K562 (cell line): Measurements from ENCODE around the gene TMEM234. TPM values are rescaled to one million over a fixed set of nuclear protein-coding genes. Genes with fewer than 3 reads are reported as not detected.

ENCODE experiments used
- BDP1 ChIP-seq: IDR thresholded peaks from 3 replicates; pipeline ENCODE4 v1.6.1; 2011; ENCODE audit not compliant: insufficient read length, insufficient read depth
- CHAMP1 ChIP-seq: fragments of 450-650 bp; IDR thresholded peaks from 2 replicates; pipeline ENCODE4 v1.6.1; 2016; ENCODE audit warnings: mild to moderate bottlenecking
- CREB1 ChIP-seq, 2 experiments: sonication (generic) in 1 of 2; formaldehyde crosslinking in 1 of 2; IDR thresholded peaks; 2 replicates each; pipeline versions ENCODE4 v1.6.1 to v1.8.0; 2012 to 2022; ENCODE audit warnings: inconsistent platforms in 1 of 2, mild to moderate bottlenecking in 1 of 2, missing genetic modification reagents in 1 of 2, moderate library complexity in 1 of 2
- E2F5 ChIP-seq: sonication (generic); formaldehyde crosslinking; IDR thresholded peaks from 2 replicates; pipeline ENCODE4 v1.8.0; 2022; ENCODE audit warnings: mild to moderate bottlenecking, missing genetic modification reagents
- FOXM1 ChIP-seq, 2 experiments: fragments of 450-650 bp in 1 of 2; sonication (generic) in 1 of 2; formaldehyde crosslinking in 1 of 2; IDR thresholded peaks; 2 replicates each; pipeline versions ENCODE4 v1.6.1 to v1.9.0; 2017 to 2022; ENCODE audit warnings: low read depth in 2 of 2, mild to moderate bottlenecking in 2 of 2, missing genetic modification reagents in 1 of 2, moderate library complexity in 1 of 2
- KDM1A ChIP-seq, 2 experiments: fragments of 450-650 bp; IDR thresholded peaks; 2 replicates each; pipeline ENCODE4 v1.6.1; 2016; ENCODE audit warnings: mild to moderate bottlenecking in 2 of 2
- LARP7 ChIP-seq: fragments of 450-650 bp; IDR thresholded peaks from 2 replicates; pipeline ENCODE4 v1.6.1; 2016
- MYC ChIP-seq, 2 experiments: fragments of 250-450 bp in 1 of 2; sonication (Bioruptor Pico) in 1 of 2; IDR thresholded peaks; 2 replicates each; pipeline versions ENCODE4 v1.5.1 to v1.6.1; 2012 to 2021; ENCODE audit warnings: low read depth in 2 of 2, borderline replicate concordance in 1 of 2, improper control_type of control experiment in 1 of 2, low read length in 1 of 2, mild to moderate bottlenecking in 1 of 2, moderate library complexity in 1 of 2
- TOE1 ChIP-seq, 2 experiments: fragments of 450-650 bp in 1 of 2; sonication (generic) in 1 of 2; formaldehyde crosslinking in 1 of 2; IDR thresholded peaks; 2 replicates each; pipeline versions ENCODE4 v1.7.1 to v1.8.0; 2016 to 2022; ENCODE audit warnings: borderline replicate concordance in 2 of 2, mild to moderate bottlenecking in 2 of 2, antibody characterized with exemption in 1 of 2, inconsistent platforms in 1 of 2, low read depth in 1 of 2, missing genetic modification reagents in 1 of 2, moderate library complexity in 1 of 2
- ZNF444 ChIP-seq: fragments of 250-450 bp; sonication (Bioruptor Pico); IDR thresholded peaks from 2 replicates; pipeline ENCODE4 v1.4.0; 2020; ENCODE audit warnings: mild to moderate bottlenecking, moderate library complexity
- ZNF511 ChIP-seq: sonication (generic); formaldehyde crosslinking; IDR thresholded peaks from 2 replicates; pipeline ENCODE4 v1.8.0; 2022; ENCODE audit warnings: mild to moderate bottlenecking, missing genetic modification reagents
- polyA plus RNA-seq, 8 experiments: library from polyadenylated mRNA; depleted of rRNA in 4 of 8; stranded (reverse) in 5 of 8; unstranded in 3 of 8; fragments of >200 nt; fragmentation: Nextera tagmentation in 2 of 8; fragmentation: Illumina TruSeq in 1 of 8; extraction: Ambion mirVana in 2 of 8; extraction: Trizol in 1 of 8; gene quantifications; 2 replicates each; pipeline versions ENCODE4 v1.2.1 to v1.2.3, GENCODE V29; 2011 to 2014; ENCODE audit warnings: inconsistent platforms in 1 of 8, missing spikeins in 1 of 8
- total RNA-seq, 7 experiments: library from RNA; depleted of rRNA in 6 of 7; stranded (reverse); fragments of >200 nt in 6 of 7; fragmentation: Illumina TruSeq in 2 of 7; extraction: Trizol in 2 of 7; gene quantifications; 2 replicates each; pipeline versions ENCODE4 v1.2.1 to v1.2.3, GENCODE V29; 2011 to 2021; ENCODE audit warnings: low replicate concordance in 1 of 7
- TF ChIP-seq, protein P1 (sequence below): fragments of 200-800 bp; sonication (Bioruptor generic); IDR thresholded peaks from 2 replicates; pipeline ENCODE4 v1.6.1; 2016; ENCODE audit warnings: missing genetic modification characterization, missing compliant biosample characterization
- TF ChIP-seq, protein P2 (sequence below): fragments of 450-650 bp; formaldehyde crosslinking; conservative IDR thresholded peaks from 2 replicates; pipeline ENCODE4 v1.4.0; 2022; ENCODE audit warnings: mild to moderate bottlenecking, missing genetic modification characterization

Gene TMEM234
- total and polyA plus RNA-seq, 9 of the 15 experiments (the other 6 are each of a cell fraction or from before 2014, with no cell fraction given): 5.0 to 12.9 (median 7.6) TPM

DNA sequence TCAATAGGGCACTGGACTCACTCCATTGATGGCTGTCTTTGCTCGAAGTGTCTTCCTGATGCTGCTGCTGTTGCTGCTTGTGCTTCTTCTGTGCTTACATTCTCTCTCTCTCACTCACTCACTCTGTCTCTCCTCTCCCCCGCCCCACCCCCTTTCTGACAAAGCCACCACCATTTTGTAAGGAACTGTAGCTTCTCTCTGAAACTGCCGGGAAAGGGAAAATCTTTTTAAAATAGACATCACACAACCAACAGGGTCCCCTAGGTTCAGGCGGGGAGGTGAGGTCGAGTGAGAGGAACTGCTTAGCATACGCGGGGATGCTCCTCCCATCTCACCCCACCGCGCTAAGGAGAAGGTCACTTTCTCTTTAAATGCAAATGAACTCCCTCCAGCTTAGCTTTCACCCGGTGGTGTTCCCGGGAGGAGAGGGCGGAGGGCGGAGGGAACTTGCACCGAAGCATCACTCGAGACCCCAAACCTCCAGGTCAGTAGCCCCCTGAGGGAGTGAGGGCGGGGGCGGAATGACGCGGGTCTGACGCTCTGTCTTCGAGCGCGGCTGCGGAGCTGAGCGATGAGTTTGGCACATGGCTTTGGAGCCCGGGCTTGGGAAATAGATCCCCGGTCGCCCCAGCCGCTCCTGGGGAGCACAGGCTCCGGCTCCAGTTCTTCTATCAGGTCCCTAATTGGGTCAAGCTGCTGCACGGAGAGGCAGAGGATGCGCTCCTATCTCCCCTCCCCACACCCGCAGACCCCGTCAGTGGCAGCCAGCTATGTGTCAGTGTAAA, 21.7 kb downstream of the TMEM234 start, which contains the start of gene CCDC28B (continued):
- TF ChIP-seq, protein P1, sequence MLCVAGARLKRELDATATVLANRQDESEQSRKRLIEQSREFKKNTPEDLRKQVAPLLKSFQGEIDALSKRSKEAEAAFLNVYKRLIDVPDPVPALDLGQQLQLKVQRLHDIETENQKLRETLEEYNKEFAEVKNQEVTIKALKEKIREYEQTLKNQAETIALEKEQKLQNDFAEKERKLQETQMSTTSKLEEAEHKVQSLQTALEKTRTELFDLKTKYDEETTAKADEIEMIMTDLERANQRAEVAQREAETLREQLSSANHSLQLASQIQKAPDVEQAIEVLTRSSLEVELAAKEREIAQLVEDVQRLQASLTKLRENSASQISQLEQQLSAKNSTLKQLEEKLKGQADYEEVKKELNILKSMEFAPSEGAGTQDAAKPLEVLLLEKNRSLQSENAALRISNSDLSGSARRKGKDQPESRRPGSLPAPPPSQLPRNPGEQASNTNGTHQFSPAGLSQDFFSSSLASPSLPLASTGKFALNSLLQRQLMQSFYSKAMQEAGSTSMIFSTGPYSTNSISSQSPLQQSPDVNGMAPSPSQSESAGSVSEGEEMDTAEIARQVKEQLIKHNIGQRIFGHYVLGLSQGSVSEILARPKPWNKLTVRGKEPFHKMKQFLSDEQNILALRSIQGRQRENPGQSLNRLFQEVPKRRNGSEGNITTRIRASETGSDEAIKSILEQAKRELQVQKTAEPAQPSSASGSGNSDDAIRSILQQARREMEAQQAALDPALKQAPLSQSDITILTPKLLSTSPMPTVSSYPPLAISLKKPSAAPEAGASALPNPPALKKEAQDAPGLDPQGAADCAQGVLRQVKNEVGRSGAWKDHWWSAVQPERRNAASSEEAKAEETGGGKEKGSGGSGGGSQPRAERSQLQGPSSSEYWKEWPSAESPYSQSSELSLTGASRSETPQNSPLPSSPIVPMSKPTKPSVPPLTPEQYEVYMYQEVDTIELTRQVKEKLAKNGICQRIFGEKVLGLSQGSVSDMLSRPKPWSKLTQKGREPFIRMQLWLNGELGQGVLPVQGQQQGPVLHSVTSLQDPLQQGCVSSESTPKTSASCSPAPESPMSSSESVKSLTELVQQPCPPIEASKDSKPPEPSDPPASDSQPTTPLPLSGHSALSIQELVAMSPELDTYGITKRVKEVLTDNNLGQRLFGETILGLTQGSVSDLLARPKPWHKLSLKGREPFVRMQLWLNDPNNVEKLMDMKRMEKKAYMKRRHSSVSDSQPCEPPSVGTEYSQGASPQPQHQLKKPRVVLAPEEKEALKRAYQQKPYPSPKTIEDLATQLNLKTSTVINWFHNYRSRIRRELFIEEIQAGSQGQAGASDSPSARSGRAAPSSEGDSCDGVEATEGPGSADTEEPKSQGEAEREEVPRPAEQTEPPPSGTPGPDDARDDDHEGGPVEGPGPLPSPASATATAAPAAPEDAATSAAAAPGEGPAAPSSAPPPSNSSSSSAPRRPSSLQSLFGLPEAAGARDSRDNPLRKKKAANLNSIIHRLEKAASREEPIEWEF (CRISPR knock-in tag): peak; percentile 47; the same call in 1 of the 2 replicates
- TF ChIP-seq BDP1: no peak
- no peak for TF ChIP-seq CHAMP1
- TF ChIP-seq KDM1A (IDR thresholded peaks at IDR 0.05): peak in 1 of 2 experiments; percentile 66; a peak in 2 of 4 replicates
- TF ChIP-seq MYC (IDR thresholded peaks at IDR 0.05; ENCODE audit: low read depth, low read length): no peak; the same call in 1 of the 2 replicates
- TF ChIP-seq MYC (CRISPR knock-in tag; IDR thresholded peaks at IDR 0.05; ENCODE audit: borderline replicate concordance, low read depth): peak; percentile 63; the same call in 1 of the 2 replicates
- peak; percentile 92 for TF ChIP-seq ZNF511
- peak; percentile 72; the same call in 1 of the 2 replicates for TF ChIP-seq ZNF444 (CRISPR knock-in tag)
- TF ChIP-seq LARP7: no peak
- TF ChIP-seq TOE1 (IDR thresholded peaks at IDR 0.05; ENCODE audit: borderline replicate concordance): peak; percentile 76; the same call in 1 of the 2 replicates
- no peak for TF ChIP-seq TOE1 (CRISPR knock-in tag; IDR thresholded peaks at IDR 0.05; ENCODE audit: borderline replicate concordance, low read depth)
- TF ChIP-seq, protein P2, sequence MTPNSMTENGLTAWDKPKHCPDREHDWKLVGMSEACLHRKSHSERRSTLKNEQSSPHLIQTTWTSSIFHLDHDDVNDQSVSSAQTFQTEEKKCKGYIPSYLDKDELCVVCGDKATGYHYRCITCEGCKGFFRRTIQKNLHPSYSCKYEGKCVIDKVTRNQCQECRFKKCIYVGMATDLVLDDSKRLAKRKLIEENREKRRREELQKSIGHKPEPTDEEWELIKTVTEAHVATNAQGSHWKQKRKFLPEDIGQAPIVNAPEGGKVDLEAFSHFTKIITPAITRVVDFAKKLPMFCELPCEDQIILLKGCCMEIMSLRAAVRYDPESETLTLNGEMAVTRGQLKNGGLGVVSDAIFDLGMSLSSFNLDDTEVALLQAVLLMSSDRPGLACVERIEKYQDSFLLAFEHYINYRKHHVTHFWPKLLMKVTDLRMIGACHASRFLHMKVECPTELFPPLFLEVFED: peak; percentile 79
- TF ChIP-seq E2F5 (CRISPR knock-in tag): 0 out of 2 replicates have a peak, but pooled peaks have one; percentile 56
- TF ChIP-seq CREB1 (IDR thresholded peaks at IDR 0.05): peak; percentile 82; the same call in 1 of the 2 replicates
- TF ChIP-seq CREB1 (CRISPR knock-in tag; IDR thresholded peaks at IDR 0.05): peak; percentile 79
- peak; percentile 45; the same call in 1 of the 2 replicates for TF ChIP-seq FOXM1 (IDR thresholded peaks at IDR 0.05; ENCODE audit: low read depth)
- peak; percentile 88 for TF ChIP-seq FOXM1 (CRISPR knock-in tag; IDR thresholded peaks at IDR 0.05; ENCODE audit: low read depth)
